Testis (tissue), 2 donors: ENCODE data around the gene FAM174C.

ENCODE experiments used
- CTCF ChIP-seq, 3 experiments: fragments of 450-650 bp in 2 of 3; fragments of 200-600 bp in 1 of 3; sonication (generic) in 1 of 3; IDR thresholded peaks; one replicate each; pipeline ENCODE4 v1.5.1; 2016 to 2019; ENCODE audit warnings: antibody characterized with exemption in 3 of 3, mild to moderate bottlenecking in 2 of 3, moderate library complexity in 1 of 3
- POLR2A ChIP-seq: fragments of 450-650 bp; IDR thresholded peaks from one replicate; pipeline ENCODE4 v1.6.1; 2017; ENCODE audit warnings: antibody characterized with exemption, mild to moderate bottlenecking, moderate library complexity

- TF ChIP-seq CTCF (IDR thresholded peaks at IDR 0.05) (no peak), POLR2A (no peak)
These were observed 30.5 kb upstream of the FAM174C start for GRCh38 chr19:1244693-1245451.
